ENCODE measurements around the gene CAPNS1.
"Not testable (repeated sequence)": the region's sequence is repeated elsewhere in the genome, so short reads cannot be mapped to it uniquely, and the experiment has no call there.

The CAPNS1 gene

DNA sequence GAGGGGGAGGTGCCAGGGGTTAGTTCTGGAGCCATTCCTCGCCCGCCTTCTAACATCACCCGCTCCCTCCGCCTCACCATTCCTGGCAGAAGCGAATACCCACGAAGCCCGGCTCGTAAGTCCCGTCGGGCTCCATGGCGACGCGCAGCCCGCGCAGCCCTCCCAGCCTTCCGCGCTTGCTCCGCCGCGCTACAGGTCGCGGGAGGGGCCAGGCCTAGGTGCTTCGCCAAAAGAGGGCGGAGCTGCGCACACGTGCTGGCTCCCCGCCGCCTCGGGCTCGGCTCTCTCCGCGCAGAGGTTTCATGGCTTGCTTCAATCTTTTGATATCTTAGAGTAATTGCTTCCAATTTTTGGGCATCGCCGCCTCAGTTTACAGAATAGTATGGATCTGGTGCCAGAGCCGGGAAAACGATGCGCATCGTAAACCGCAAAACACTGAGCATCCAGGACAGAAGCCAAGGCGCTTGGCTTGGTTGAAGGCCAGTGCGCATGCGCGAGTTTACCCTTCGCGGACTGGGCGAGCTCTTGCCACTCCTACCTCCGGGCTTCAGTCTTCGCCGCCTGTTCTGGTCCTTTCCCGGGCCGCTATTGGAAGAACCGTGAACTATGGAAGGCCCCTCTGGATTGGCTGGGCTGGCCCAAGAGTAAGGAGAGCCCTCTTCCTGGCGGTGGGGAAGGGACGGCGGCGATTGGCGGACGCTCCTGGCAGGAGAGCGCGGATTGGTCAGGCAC lies 25.0 kb upstream of the CAPNS1 start, which contains the start of gene POLR2I:
Gene POLR2I (minus strand): TSS at position 155 of the 732 bp plus-strand sequence. CDS start 19 bp downstream, at position 136.
- peak; percentile 100 for DNase-seq

DNA sequence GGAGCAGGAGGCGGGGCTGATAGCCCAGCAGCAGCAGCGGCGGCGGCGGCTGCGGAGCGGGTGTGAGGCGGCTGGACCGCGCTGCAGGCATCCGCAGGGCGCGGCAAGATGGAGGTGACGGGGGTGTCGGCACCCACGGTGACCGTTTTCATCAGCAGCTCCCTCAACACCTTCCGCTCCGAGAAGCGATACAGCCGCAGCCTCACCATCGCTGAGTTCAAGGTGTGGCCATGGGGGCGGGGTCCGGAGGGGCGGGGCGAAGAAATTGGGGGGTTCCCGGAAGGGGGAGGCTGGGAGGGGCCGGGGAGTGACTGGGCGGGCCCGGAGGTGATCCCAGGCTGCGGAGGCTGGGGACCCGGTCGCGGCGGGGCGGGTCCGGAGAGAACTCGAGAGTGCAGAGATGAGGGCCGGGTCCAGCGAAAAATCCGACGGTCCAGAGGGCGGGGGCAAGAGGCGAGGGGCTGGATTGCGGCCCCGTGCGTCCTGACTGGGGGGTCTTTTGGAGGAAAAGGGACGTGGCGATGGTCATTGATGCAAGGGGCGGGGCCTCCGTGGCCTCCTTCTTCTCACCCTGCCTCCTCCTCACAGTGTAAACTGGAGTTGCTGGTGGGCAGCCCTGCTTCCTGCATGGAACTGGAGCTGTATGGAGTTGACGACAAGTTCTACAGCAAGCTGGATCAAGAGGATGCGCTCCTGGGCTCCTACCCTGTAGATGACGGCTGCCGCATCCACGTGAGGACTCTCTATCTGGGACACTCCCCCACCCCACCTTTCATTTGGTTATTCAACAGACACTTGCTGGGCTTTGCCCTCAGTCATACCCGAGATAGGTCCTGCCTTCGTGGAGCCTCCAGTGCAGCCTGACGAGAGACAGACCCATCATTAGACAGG lies 24.2 kb upstream of the CAPNS1 start, which contains the start of gene TBCB:
Gene TBCB (plus strand): TSS at position 16 of the 891 bp plus-strand sequence. CDS start 93 bp downstream, at position 109.
- no peak for DNase-seq

DNA sequence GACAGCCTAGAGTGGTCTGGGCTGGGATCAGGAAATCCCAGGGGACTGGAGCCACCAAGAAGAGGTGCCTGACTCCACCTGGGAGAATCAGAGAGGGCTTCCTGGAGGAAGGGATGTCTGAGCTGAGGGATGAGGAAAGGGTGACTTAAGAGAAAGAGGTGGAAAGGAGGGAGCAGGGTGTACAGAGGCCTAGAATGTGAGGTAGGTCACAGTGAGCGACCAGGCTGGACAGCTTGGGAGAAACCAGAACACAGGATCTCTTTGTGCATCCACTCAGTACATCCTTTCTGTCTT lies 23.6 kb upstream of the CAPNS1 start:
- DNase-seq: no peak

DNA sequence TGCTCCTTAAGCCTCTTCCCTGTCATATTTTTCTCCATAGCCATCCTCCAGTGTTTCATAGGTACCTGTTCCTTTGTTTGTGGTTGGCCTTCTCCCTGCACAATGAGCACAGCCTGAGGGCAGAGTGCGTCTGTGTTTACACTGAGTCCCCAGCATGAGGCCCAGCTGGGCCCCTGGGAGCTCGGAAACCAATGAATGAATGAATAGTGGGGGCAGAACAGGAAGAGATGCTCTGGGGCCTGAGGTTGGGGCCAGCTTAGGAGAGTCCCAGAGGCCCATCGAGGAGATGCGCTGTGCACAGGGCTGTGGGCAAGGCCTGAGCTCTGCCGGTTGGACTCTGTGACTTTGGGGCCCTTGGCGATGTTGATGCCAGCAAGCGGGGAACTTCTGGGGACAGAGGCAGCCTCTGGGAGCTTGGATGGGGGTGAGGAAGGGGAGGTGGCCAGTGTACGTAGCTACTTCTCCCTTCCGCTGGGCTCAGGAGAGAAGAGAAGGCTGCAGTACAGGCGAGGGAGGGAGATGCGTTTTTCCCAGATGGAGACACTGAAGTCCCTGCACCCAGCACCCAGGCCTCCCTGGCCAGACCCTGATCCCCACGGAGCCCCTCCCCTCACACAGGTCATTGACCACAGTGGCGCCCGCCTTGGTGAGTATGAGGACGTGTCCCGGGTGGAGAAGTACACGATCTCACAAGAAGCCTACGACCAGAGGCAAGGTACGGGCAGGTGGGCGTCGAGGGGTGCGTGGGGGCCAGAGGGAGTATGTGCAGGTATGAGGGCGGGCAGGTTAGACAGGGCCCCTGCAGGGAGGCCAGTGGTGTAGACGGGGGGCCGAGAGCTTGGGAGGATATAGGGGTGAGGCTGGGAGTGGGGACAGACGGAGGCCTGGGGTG lies 19.5 kb upstream of the CAPNS1 start:
- DNase-seq: no peak

DNA sequence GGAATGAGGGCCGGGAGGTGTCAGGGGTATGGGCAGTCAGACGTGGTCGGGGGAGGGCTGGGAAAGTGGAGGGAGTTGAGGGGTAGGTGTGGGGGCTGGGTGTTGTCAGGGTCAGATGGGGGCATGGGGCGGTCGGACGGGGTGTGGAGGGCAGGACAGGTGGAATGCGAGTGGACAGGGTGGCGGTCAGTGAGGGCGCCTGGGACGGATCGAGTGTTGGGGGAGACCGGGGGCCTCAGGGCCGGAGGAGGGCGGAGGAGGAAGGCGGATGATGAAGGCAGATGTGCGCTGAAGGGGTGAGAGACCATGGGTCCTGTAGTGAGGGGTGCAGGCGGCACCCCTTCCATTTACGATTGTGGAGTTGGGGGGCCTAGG lies 18.9 kb upstream of the CAPNS1 start:
- DNase-seq: no peak

DNA sequence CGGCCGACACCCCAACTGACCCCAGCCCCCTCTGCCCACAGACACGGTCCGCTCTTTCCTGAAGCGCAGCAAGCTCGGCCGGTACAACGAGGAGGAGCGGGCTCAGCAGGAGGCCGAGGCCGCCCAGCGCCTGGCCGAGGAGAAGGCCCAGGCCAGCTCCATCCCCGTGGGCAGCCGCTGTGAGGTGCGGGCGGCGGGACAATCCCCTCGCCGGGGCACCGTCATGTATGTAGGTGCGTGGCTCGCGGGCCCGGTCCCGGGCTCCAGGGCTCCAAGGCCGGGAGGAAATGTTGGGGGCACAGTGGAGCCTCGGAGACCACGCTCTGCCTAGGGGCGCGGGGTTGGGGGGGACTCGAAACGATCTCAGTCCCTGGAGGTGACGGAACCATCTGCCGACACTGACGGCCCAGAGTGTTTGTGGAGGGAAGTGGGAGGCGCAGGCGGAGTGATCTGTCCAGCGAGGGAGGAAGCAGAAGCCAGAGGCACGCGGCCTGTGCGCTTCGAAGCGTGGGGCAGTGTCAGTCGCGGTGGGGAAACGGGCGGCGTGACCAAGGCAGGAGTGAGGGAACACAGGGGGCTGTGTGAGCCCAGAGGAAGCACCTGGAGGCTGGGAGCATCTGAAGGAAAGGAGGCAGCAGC lies 18.3 kb upstream of the CAPNS1 start:
- DNase-seq: no peak

DNA sequence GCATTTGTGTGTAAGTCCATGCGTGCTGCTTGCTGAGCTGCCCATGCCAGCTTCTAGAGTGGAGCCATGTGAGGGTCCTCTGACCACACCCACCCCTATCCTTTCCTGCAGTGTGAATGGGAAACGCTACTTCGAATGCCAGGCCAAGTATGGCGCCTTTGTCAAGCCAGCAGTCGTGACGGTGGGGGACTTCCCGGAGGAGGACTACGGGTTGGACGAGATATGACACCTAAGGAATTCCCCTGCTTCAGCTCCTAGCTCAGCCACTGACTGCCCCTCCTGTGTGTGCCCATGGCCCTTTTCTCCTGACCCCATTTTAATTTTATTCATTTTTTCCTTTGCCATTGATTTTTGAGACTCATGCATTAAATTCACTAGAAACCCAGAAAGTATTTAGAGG lies 14.3 kb upstream of the CAPNS1 start:
- no peak for DNase-seq

DNA sequence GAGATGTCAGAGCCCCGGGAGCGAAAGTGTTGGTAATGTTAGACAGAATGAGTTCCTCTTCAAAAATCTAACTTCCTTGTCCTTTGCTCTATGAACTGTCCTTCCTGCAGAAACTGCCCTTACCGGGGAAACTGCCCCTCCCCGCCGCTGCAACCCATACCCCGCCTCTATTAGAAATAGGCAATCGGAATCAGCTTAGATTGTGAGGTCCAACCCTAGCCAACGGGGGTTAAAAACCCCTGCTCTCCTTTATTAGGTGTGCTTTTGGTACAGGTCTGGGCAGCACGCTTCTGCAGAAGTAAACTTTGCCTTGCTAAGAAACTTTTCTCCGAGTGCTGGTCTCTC lies 11.5 kb upstream of the CAPNS1 start:
- no peak for DNase-seq

DNA sequence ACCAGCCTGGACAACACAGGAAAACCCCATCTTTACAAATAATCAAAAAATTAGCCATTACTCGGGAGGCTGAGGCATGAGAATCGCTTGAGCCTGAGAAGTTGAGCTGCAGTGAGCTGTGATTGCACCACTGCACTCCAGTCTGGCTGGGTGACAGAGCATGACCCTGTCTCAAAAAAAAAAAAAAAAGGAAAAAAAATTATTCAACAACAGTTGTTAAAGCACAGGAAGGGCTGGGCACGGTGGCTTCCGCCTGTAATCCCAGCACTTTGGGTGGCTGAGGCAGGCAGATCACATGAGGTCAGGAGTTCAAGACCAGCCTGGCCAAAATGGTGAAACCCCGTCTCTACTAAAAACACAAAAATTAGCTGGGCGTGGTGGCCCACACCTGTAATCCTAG lies 8.6 kb upstream of the CAPNS1 start:
- not testable (repeated sequence) for DNase-seq

DNA sequence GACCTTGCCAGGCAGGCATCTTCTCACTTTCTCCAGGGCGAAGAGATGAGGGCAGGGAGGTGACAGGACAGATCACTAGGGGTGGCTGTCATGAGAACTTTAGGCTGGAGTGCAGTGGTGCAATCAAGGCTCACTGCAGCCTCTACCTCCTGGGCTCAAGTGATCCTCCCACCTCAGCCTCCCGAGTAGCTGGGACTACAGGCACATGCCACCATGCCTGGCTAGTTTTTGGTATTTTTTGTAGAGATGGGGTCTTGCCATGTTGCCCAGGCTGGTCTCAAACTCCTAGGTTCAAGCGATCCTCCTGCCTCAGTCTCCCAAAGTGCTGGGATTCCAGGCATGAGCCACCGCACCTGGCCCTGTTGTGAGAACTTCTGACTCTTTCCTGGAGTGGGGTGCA lies 5.0 kb upstream of the CAPNS1 start:
- not testable (repeated sequence) for DNase-seq

DNA sequence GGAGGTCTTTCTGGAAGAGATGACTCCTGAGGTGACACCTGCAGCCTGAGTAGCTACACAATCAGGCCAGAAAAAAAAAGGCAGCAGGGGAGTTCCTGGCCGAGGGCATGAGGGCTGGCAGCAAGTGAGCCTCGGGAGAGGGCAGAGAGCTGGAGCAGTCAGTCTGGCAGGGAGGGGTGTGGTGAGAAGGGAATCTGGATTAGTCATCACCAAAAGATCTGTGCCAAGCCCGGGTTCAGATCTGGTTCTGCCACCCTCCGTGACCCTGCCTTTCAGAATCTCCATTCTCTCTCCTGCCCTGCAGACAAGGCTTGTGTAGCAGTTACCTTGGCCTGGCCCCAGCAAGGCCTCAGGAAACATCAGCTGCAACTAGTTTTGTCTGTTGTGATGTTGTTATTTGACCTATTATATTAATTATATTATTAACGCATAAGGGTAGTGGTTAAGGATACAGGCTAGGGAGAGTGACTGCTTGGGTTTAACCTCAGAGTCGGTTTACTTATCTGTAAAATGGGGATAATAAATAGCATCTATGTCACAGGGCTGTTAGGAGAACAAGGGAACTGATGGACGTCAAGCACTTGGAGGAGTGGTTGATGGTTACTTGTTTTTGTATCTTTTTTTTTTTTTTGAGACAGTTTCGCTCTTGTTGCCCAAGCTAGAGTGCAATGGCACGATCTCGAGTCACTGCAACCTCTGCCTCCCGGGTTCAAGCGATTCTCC lies 2.7 kb upstream of the CAPNS1 start:
- DNase-seq: peak; percentile 62

DNA sequence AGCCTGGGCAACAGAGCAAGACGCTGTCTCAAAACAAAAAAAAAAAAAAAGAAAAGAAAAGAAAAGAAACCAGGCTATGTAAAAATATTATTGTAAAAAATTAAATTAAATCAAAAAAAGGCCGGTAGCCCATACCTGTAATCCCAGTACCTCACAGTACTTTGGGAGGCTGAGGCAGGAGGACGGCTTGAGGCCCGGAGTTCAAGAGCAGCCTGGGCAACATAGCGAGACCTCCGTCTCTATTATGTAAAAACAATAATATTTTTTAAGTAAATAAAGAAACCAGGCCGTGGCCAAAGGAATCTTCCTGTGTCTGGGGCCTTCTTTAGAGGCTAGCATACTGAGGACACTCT lies 770 bp upstream of the CAPNS1 start:
- no peak for DNase-seq

DNA sequence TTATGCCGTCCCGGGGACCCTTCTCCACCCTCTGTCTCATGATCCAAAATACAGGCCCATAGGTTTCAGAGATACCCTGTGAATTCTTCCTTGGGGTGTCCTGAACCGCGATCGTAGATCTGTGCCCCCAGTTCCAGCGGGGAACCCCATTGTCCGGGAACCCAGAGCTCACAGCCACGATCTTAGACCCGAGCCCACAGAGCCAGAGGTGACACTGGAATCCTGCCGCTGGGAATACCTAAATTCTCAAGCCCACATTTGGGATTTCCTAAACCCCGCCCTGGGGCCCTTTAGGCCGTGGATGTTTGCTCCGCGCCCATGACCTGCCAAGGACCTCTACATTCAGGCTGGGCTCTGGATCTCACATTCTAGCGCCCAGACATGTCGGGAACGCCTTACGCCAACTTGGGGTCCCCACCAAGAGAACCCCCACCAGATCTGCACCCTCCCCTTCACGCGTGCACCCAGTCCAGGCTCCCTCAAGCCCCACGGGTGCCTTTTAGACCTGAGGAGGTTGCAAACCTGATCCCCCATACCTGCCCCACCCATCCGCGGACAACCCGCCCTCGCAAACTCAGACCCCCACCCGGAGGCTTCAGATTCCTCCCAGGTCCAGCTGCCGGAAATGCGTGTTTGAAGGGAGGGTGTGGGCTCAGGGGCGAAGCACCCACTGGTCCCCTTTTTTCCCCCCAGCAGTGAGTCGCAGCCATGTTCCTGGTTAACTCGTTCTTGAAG lies 605 bp downstream of the CAPNS1 start:
- DNase-seq: peak; percentile 60

DNA sequence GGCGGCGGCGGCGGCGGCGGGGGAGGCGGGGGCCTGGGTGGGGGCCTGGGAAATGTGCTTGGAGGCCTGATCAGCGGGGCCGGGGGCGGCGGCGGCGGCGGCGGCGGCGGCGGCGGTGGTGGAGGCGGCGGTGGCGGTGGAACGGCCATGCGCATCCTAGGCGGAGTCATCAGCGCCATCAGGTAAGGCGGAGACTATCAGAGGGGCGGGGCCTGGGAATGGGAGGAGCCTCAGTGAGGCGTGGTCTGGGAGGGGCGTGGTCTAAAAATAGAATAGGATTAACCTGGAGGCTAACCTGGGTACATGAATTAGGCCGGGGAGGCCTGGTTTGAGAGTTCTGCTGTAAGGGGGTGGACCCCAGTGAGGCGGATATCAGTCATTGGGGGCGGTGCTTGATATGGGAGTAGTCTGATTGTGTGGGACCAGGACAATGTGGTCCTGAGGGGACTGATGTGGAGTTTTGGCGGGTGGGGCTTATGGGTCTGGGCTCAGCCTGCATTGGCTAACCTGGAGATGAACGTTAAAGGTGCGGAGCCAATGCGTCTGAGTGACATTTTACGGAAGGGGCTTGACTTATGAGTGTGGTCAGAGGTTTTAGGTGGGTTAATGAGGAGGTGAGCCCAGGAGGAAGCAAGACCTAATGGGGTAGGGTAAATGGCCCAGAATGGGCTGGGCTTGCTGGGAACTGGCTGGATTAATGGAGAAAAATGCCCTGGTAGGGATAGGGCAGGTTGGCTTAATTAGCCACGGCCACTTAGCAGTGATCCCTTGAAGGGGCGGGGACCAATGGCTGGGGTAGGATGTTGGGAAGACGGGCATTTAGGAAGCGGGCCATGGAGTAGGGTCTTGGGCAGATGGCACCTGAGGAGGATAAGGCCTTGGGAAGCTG lies 1.4 kb downstream of the CAPNS1 start:
- DNase-seq: peak; percentile 87

DNA sequence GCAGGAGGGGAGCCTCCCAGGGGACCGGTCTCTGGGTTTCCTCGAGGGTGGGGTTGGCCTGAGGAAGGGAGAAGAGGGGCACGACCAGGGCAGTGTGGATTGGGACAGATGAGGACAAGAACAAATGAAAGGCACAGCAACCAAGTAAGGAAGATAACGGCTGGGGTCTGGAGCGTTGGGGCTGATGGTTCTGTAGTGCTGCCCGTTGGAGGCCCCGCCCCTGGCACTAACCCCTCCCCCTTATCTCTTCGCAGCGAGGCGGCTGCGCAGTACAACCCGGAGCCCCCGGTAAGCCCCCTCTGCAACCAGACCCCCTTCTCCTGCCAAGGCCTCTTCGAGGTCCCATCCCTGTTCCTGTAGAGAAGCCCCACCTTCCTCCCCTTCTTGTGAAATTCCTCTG lies 2.2 kb downstream of the CAPNS1 start:
- no peak for DNase-seq

DNA sequence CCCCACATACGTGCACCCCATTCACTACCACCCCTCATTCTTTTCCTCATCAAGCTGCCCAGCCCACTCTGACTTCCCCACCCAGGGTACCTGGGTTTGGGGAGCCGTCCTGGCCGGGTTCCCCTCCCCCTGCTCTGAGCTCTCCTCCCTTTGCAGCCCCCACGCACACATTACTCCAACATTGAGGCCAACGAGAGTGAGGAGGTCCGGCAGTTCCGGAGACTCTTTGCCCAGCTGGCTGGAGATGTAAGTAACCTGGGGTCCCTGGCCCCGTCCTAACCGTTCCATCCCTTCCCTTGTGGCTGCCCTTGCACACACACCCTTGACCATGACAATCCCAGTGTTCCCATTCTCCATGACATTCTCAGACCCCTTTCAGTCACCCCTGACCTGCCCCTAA lies 2.6 kb downstream of the CAPNS1 start:
- DNase-seq: no peak

DNA sequence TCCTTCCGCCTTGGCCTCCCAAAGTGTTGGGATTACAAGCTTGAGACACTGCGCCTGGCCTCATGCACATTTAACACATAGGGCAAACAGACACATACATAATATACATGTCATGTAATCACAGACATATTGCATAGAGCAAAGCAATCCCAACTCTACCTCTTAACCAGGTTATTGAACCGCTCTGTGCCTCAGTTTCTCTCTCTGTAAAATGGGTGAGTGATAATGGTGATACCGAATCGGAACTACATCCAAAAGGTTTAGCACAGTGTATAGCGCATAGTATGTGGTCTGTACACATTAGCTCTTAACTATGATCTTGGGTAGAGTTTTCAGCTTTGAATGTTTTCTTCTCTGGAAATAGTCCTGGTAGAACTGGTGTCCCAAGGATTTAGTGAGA lies 4.8 kb downstream of the CAPNS1 start:
- no peak for DNase-seq

DNA sequence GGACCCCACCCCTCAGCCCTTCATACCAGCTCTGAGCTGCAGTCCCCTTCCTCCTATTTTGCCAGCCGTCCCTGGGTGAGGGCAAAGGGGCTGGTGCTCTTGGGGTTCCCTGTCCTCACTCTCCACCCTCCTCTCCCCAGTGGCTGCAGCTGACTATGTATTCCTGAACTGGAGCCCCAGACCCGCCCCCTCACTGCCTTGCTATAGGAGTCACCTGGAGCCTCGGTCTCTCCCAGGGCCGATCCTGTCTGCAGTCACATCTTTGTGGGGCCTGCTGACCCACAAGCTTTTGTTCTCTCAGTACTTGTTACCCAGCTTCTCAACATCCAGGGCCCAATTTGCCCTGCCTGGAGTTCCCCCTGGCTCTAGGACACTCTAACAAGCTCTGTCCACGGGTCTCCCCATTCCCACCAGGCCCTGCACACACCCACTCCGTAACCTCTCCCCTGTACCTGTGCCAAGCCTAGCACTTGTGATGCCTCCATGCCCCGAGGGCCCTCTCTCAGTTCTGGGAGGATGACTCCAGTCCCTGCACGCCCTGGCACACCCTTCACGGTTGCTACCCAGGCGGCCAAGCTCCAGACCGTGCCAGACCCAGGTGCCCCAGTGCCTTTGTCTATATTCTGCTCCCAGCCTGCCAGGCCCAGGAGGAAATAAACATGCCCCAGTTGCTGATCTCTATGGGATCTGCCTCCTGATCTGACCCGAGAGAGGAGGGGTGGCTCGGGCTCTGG lies 10.0 kb downstream of the CAPNS1 start:
- no peak for DNase-seq

DNA sequence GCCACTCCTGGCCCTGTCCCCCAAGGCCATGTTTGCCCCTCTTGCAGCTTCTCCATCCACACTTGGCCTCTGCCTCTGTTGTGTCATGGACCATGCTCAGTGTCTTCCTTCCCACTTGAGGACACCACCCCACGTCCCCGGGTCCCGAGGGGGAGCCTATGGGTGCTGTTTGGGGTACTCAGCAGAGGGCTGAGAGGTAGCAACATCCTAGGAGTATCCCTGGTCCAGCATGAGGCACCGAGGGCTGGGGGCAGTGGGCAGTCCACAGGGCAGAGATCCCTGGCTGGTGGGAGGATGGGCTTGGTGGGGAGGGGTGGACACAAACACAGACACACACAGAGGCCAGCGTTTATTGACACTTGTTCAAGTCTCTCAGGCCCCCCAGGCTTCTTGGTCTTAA lies 10.7 kb downstream of the CAPNS1 start:
- DNase-seq: no peak

Measured in hematopoietic multipotent progenitor cell treated with erythropoietin and hydrocortisone succinate and interleukin-3 and kit ligand, for 8 days (in vitro differentiated cells).